ENCODE measurements around the gene KRABD2.
"Not testable (repeated sequence)": the region's sequence is repeated elsewhere in the genome, so short reads cannot be mapped to it uniquely, and the experiment has no call there.

Gene KRABD2

DNA sequence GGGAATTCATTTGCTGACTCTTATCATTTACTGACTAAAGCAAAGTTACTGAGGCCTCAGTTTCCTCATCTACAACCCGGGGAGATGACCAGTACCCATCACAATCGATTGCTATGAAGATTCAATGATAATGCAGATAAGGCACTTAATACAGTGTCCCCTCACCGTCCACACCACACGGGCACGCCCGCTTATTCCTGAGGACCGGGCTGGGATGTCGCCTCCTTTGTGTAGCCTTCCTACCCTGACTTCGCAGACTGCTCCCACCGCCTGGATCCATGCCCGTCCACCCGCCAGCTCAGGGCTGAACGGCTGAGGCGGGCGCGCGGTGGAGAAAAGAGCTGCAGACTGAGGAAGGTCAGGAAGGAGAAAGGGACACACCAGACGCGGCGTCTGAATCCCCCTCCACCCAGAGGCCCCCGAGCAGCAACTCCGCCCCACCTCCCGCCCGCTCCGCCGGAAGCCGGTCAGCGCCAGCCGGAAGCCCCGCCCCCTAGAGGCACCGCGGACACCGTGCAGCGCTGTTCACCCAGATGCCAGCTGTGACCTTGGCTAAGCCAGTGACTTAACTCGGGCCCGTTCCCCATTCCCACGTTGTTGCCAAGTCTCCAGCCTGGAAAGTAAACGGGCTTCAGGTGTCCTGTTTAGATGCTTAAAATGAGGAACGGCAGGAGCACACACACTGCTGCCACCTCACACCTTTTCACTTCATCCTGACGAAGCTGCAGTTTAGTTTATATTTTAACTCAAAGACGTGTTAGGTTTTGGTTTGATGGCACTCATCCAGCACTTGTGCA is at the start of gene KRABD2:
KRABD2 (minus strand) TSS at position 434 of the 797 bp plus-strand sequence.
- DNase-seq: peak; percentile 78 to 91 (median 87)

GRCh38 chr17:8421571-8421970 is 45.1 kb upstream of the KRABD2 start:
- DNase-seq: no peak

- DNase-seq: no peak
Measured at GRCh38 chr17:8420041-8420934, 43.8 kb upstream of the KRABD2 start.

GRCh38 chr17:8419305-8419704 is 42.8 kb upstream of the KRABD2 start:
- DNase-seq: no peak

DNA sequence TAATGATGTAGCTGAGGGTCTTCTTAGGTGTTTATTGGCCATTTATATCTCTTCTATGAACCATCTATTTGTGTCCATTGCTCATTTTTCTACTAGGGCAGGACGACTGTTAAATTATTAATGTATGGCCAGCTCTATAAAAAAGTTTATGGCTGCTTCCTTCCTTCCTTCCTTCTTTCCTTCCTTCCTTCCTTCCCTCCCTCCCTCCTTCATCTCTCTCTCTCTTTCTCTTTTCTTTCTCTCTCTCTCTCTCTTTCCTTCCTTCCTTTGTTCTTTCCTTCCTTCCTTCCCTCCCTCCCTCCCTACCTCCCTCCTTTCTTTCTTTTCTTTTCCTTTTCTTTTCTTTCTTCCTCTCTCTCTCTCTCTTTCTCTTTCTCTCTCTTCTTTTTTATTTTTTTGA is 42.0 kb upstream of the KRABD2 start:
- no peak for DNase-seq

GRCh38 chr17:8417806-8418205 is 41.3 kb upstream of the KRABD2 start:
- DNase-seq: no peak

GRCh38 chr17:8413938-8414337 is 37.4 kb upstream of the KRABD2 start:
- no peak for DNase-seq

- DNase-seq: peak in 1 of 5 experiments; percentile 21
Measured at GRCh38 chr17:8413328-8413727, 36.8 kb upstream of the KRABD2 start.

DNA sequence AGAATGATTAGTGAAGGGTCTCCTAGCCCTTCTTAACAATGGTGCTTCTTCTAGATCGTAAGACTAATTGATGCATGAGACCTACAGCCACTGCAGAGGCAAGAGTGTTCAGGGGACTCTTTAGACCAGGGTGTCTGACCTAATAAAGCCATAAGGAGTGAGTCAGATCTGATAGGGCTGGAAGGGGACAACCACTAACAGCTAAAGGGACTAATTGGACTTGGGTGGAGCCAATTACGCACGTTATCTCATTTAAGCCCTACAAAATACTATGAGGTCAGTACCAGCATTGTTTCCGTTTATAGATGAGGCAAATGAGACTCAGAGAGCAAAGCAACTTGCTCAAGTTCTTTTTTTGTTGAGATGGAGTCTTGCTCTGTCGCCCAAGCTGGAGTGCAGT is 35.6 kb upstream of the KRABD2 start:
- no peak for DNase-seq

GRCh38 chr17:8410883-8411238 is 34.4 kb upstream of the KRABD2 start:
- DNase-seq: no peak

GRCh38 chr17:8409966-8410882 is 33.7 kb upstream of the KRABD2 start:
- peak; percentile 49 to 74 (median 65) for DNase-seq

- no peak for DNase-seq
Measured at GRCh38 chr17:8408371-8408770, 31.9 kb upstream of the KRABD2 start.

DNA sequence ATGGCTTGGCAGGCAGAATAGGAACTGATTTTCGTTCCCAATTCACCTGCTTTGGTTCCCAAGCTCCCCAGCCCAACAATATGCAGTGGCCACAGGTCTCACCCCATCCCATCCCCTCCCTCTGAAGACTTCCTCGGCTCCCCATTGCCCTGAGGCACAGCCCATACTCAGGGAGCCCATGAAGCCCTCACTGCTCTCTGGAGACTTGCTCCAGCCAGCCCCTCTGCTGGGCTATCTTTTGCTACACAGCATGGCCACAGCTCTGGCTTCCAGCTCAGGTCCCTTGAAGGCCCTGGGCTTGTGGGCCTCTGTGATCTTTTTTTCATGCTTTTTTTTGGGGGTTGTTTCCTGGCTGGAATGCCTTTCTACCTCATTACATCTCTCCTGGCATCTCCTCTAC is 29.7 kb upstream of the KRABD2 start:
- DNase-seq: no peak

- no peak for DNase-seq
Measured at GRCh38 chr17:8405499-8406016, 29.1 kb upstream of the KRABD2 start.

DNA sequence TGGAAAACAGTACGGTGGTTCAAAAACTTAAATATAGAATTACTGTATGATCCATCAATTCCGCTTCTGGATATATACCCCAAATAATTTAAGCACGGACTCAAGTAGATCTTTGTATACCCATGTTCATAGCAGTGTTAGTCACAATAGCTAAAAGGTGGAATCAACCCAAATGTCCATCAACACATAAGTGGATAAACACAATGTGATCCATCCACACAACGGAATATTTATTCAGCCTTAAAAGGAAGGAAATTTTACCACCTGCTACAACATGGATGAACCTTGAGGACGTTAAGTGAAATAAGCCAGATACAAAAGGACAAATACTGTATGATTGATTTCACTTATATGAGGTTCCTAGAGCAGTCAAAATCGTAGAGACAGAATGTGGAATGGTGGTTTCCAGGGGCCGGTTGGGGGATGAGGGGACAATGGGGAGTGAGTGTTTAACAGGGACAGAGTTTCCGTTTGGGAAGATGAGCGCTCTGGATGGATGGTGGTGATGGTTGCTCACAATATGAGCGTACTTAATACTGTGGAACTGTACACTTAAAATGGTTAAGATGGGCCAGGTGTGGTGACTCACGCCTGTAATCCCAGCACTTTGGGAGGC is 26.5 kb upstream of the KRABD2 start:
- no peak for DNase-seq

DNA sequence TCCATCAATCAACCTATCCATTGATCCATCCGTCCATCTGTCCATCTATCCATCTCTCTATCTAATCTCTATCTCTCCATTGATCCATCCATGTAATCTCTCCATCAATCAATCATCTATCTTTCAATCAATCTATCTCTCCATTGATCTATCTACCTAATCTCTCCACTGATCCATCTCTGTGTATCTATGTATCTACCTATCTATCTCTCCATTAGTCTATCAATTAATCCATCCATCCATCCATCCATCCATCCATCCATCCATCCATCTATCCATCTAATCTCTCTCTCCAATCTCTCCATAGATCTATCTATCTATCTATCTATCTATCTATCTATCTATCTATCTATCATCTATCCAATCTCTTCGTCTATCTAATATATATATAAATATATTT is 24.6 kb upstream of the KRABD2 start:
- no peak for DNase-seq

- no peak for DNase-seq
Measured at GRCh38 chr17:8398980-8399379, 22.5 kb upstream of the KRABD2 start.

DNA sequence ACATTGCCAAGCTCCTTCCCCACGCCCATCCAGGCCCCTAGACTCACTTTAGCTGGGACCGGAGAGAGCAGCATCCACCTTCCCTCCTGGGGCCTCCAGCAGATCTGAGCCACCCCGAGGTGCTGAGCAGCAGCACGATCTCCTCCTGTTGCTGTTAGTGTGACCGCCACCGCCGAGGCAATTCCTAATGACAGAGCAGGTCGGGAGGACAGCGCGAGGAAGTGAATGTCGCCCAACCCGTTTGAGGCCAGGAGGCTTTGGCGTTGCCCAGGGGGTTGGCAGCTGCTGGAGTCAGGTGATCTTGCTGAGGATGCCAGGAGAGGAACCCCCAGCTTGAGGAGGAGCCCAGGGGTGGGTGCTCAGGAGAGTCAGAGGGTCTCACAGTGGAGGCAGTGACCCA is 21.1 kb upstream of the KRABD2 start, which contains the start of gene RNF222:
RNF222 (minus strand) TSS at position 192 of the 400 bp plus-strand sequence. CDS start 4,366 bp downstream, outside the sequence.
- no peak for DNase-seq

- DNase-seq: not testable (repeated sequence)
Measured at GRCh38 chr17:8394497-8394896, 18.0 kb upstream of the KRABD2 start.

GRCh38 chr17:8393470-8394231 is 17.1 kb upstream of the KRABD2 start:
- DNase-seq: peak in 2 of 5 experiments; percentile 59 to 81
